Progenitor cell of endocrine pancreas (in vitro differentiated cells): ENCODE measurements around the gene OVOL2. TPM values are rescaled to one million over a fixed set of nuclear protein-coding genes. Genes with fewer than 3 reads are reported as not detected.
A peak's percentile ranks its signal among the peaks of the same experiment; 100 is the strongest.

ENCODE experiments used
- DNase-seq: peaks from one replicate; pipeline ENCODE4 v3.0.0; 2021; ENCODE audit warnings: low spot score; ENCODE audit not compliant: unreplicated experiment
- H3K27ac Mint-ChIP-seq: 2 replicates; pipeline ENCODE4 v1.8.0; 2021; ENCODE audit warnings: mild to moderate bottlenecking, moderate library complexity, mixed read lengths
- H3K27me3 Mint-ChIP-seq: 2 replicates; pipeline ENCODE4 v1.8.0; 2021; ENCODE audit warnings: mixed read lengths
- H3K36me3 Mint-ChIP-seq: 2 replicates; pipeline ENCODE4 v1.8.0; 2022; ENCODE audit warnings: mixed read lengths; ENCODE audit not compliant: insufficient read depth
- H3K4me1 Mint-ChIP-seq: 2 replicates; pipeline ENCODE4 v1.8.0; 2021; ENCODE audit warnings: low read depth, mixed read lengths
- H3K4me3 Mint-ChIP-seq: 2 replicates; pipeline ENCODE4 v1.8.0; 2021; ENCODE audit warnings: low read depth, mild to moderate bottlenecking, moderate library complexity, mixed read lengths
- H3K9me3 Mint-ChIP-seq: 2 replicates; pipeline ENCODE4 v1.8.0; 2021; ENCODE audit warnings: low read depth, mixed read lengths
- total RNA-seq: library from RNA; stranded (reverse); gene quantifications from 2 replicates; pipeline ENCODE4 v1.2.1, GENCODE V29; 2021
- TF ChIP-seq, protein P1 (sequence below): fragments of 200-600 bp; sonication (generic); IDR thresholded peaks from one replicate; pipeline ENCODE4 v1.5.0; 2021; ENCODE audit warnings: antibody characterized with exemption, mild to moderate bottlenecking; ENCODE audit not compliant: unreplicated experiment

OVOL2 gene
- total RNA-seq, 1 donor from 2014 or later: 5.9 TPM

DNA sequence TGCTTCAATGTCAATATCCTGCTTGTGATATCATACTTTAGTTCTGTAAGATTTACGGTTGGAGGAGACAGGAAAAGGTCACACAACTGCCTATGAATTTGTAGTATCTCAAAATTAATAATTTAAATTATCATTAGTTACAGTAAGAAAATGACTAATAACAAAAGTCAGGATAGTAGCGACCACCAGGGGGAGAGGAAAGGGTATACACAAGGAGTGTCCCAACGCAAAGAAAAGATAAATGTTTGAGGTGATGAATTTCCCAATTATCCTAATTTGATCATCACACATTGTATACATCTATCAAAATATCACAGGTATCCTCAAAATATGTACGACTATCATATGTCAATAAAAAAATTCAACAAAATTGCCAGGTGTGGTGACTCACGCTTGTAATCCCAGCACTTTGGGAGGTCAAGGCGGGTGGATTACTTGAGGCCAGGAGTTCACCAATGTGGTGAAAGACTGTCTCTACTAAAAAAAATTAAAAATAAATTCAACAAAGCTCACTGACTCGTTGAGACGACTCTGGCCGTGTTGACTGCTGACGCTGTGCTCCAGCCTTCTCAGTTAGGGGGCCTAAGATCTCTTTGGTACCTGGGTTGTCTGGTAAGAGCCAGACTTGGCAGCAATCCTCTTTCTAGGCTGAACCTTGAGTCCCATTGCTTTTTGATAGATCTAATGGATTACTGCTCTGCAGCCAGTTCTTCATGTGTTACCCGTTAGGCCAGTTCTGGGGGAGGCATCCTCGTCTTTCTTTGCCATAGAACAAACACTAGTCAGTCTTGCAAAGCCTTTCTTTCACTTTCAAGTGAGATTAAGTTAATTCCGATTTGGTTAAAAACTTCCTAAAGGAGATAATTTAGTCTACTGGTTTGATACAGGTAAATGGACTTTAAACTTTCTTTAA is 9.0 kb upstream of the OVOL2 start:
- Mint-ChIP-seq H3K4me3 (no peak overlapping the region), H3K9me3 (no peaks in the 10 kb centered on the region), H3K4me1 (no peaks in the 10 kb centered on the region), H3K27me3 (peaks cover 5% of the 10 kb centered on the region), H3K36me3 (no peaks in the 10 kb centered on the region), H3K27ac (no peak overlapping the region)
- TF ChIP-seq, protein P1, sequence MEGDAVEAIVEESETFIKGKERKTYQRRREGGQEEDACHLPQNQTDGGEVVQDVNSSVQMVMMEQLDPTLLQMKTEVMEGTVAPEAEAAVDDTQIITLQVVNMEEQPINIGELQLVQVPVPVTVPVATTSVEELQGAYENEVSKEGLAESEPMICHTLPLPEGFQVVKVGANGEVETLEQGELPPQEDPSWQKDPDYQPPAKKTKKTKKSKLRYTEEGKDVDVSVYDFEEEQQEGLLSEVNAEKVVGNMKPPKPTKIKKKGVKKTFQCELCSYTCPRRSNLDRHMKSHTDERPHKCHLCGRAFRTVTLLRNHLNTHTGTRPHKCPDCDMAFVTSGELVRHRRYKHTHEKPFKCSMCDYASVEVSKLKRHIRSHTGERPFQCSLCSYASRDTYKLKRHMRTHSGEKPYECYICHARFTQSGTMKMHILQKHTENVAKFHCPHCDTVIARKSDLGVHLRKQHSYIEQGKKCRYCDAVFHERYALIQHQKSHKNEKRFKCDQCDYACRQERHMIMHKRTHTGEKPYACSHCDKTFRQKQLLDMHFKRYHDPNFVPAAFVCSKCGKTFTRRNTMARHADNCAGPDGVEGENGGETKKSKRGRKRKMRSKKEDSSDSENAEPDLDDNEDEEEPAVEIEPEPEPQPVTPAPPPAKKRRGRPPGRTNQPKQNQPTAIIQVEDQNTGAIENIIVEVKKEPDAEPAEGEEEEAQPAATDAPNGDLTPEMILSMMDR: peak; percentile 43
- no peak for DNase-seq

DNA sequence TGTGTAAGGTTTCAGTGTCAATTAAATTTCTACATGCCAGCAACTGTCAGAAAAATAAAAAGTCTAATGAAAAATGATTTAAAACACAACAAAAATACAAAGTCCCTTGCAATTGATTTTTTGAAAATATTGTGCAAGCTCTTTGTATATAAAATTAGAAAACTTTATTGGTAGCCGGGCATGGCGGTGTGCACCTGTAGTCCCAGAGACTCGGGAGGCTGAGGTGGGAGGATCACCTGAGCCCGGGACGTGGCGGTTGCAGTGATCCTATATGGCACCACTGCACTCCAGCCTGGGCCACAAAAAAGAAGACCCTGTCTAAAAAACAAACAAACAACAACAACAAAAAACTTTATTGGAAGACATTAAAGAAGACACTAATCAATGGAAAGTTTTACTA is 6.0 kb upstream of the OVOL2 start:
- H3K27me3 Mint-ChIP-seq: peaks cover 16% of the 10 kb centered on the region
- H3K9me3 Mint-ChIP-seq: no peaks in the 10 kb centered on the region
- peaks cover 6% of the 10 kb centered on the region for H3K4me1 Mint-ChIP-seq
- H3K27ac Mint-ChIP-seq: no peak overlapping the region
- H3K36me3 Mint-ChIP-seq: no peaks in the 10 kb centered on the region
- H3K4me3 Mint-ChIP-seq: no peak overlapping the region
- DNase-seq: no peak
- TF ChIP-seq, protein P1: no peak

DNA sequence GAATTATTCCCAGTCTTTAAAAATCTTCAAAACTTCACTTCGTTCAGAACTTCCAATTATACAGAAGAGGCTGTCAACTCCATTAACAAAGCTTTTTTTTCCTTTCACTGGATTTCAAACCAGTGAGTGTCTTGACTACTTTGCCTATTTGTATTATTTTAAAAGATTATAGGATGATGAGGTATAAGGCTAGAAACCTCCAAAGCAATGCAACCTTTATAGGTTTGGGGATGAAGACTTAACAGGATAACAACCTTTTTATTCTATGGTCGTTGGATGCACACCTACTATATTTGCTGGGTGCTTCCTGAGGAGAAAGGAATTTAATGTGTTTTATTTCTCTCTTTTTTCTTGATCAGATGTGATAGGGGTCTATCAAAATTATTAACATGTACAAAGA is 1.9 kb upstream of the OVOL2 start:
- no peaks in the 10 kb centered on the region for H3K9me3 Mint-ChIP-seq
- peaks cover 30% of the 10 kb centered on the region for H3K27me3 Mint-ChIP-seq
- no peak for DNase-seq
- peak overlapping the region; percentile 80 for H3K27ac Mint-ChIP-seq
- TF ChIP-seq, protein P1: no peak
- peaks cover 12% of the 10 kb centered on the region for H3K4me1 Mint-ChIP-seq
- H3K36me3 Mint-ChIP-seq: no peaks in the 10 kb centered on the region
- H3K4me3 Mint-ChIP-seq: peak overlapping the region; percentile 81

DNA sequence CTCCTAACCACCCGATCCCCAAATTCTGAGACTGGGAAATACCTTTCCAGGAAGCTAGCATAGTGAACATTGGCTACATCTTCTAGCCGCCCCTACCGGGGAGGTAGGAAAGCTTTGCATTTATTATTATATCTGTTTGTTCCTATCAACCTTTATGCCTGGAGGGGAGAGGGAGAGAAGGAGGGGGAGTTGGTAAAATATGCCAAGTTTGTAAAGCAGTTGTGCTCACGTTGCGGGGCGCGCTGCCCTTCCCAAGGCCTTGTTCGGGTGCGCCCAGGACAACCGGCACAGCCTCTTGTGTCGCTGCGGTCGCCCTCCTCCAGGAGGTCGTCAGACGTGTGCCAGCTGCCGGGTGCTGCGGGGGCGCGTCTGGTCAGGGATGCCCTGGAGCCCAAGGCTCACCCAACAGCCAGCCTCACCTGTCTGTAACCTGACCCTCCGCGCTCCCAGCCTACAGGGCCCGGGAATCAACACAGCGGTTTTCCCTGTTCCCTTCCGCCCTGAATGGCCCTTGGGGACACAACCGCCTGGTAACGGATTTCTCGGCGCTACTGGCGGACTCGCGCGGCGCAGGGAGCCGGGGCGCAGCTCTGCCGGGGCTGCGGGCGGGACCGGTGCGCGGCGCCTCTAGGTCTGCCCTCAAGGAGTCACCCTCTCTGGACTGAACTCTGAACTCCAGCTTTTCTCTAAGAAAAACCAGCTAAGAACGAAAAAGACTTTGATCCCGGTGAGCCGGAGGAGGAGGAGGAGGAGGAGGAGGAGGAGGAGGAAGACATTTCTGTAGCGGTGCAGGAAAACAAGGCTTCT is 1.1 kb upstream of the OVOL2 start:
- Mint-ChIP-seq H3K27me3 (peaks cover 32% of the 10 kb centered on the region), H3K4me3 (peak overlapping the region; percentile 81), H3K36me3 (no peaks in the 10 kb centered on the region), H3K9me3 (no peaks in the 10 kb centered on the region), H3K27ac (peak overlapping the region; percentile 96), H3K4me1 (peaks cover 12% of the 10 kb centered on the region)
- peak; percentile 52 for DNase-seq
- TF ChIP-seq, protein P1: peak; percentile 17

DNA sequence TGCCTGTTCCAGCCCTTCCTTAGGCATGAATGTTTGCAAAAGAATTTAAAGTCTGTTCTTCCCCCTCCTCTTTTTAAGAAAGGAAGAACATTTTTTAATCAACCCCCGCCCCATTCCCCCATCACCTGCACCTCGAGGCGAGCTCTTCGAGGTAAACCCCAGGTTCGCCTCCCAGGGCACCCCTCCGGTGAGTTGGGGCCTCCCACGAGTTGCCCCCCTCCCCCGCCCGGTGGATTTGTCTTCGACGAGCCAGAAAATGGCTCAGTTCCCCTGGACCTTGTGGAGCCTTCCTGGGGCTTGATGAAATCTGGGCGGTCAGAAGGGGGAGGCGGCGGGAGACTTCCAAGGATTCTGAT is 256 bp upstream of the OVOL2 start:
- H3K27me3 Mint-ChIP-seq: peaks cover 35% of the 10 kb centered on the region
- peak overlapping the region; percentile 90 for H3K27ac Mint-ChIP-seq
- DNase-seq: no peak
- no peaks in the 10 kb centered on the region for H3K36me3 Mint-ChIP-seq
- no peaks in the 10 kb centered on the region for H3K9me3 Mint-ChIP-seq
- H3K4me3 Mint-ChIP-seq: peak overlapping the region; percentile 81
- TF ChIP-seq, protein P1: no peak
- peaks cover 12% of the 10 kb centered on the region for H3K4me1 Mint-ChIP-seq
